Measurements from ENCODE around the gene PDE4D.

- TF ChIP-seq EZH2 (IDR thresholded peaks at IDR 0.05; ENCODE audit: low read length) (no peak), CTCF (optimal IDR thresholded peaks at IDR 0.05 in 1 of 3, IDR thresholded peaks at IDR 0.05 in 1 of 3, conservative IDR thresholded peaks at IDR 0.05 in 1 of 3; ENCODE audit: extremely low read depth in 1 of 3, insufficient read depth in 2 of 3, low read length in 3 of 3) (no peak)
Measured at GRCh38 chr5:59462956-59463355, 430.6 kb downstream of the PDE4D start.
